PC-3 (cell line): ENCODE measurements around the gene CDK14.

Experiments
- EZH2 ChIP-seq: fragments of 300-600 bp; sonication (generic); IDR thresholded peaks from one replicate; pipeline ENCODE4 v1.6.1; 2017; ENCODE audit warnings: antibody characterized with exemption, mild to moderate bottlenecking, low read length; ENCODE audit not compliant: unreplicated experiment
- EZH2phosphoT487 ChIP-seq: fragments of 300-600 bp; sonication (generic); IDR thresholded peaks from 2 replicates; pipeline ENCODE4 v1.6.1; 2018; ENCODE audit warnings: mild to moderate bottlenecking, antibody characterized with exemption, low read length, borderline replicate concordance
- TF ChIP-seq, protein P1 (sequence below): fragments of 300-600 bp; sonication (generic); conservative IDR thresholded peaks from 2 replicates; pipeline ENCODE4 v1.5.1; 2017; ENCODE audit warnings: antibody characterized with exemption, low read depth, mild to moderate bottlenecking, low read length

- TF ChIP-seq, protein P1, sequence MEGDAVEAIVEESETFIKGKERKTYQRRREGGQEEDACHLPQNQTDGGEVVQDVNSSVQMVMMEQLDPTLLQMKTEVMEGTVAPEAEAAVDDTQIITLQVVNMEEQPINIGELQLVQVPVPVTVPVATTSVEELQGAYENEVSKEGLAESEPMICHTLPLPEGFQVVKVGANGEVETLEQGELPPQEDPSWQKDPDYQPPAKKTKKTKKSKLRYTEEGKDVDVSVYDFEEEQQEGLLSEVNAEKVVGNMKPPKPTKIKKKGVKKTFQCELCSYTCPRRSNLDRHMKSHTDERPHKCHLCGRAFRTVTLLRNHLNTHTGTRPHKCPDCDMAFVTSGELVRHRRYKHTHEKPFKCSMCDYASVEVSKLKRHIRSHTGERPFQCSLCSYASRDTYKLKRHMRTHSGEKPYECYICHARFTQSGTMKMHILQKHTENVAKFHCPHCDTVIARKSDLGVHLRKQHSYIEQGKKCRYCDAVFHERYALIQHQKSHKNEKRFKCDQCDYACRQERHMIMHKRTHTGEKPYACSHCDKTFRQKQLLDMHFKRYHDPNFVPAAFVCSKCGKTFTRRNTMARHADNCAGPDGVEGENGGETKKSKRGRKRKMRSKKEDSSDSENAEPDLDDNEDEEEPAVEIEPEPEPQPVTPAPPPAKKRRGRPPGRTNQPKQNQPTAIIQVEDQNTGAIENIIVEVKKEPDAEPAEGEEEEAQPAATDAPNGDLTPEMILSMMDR, result no peak
- TF ChIP-seq EZH2phosphoT487 (no peak), EZH2 (no peak)
Observed at GRCh38 chr7:91067242-91067641, 471.1 kb downstream of the CDK14 start.
